Right lung (tissue), 5 donors: ENCODE measurements around the gene UNCX. TPM values are rescaled to one million over a fixed set of nuclear protein-coding genes. Genes with fewer than 3 reads are reported as not detected.

Experiments used
- DNase-seq, 2 donors: peaks; one replicate each; pipeline ENCODE4 v3.0.0-alpha.2; 2013
- polyA plus RNA-seq, 5 donors: library from polyadenylated mRNA; unstranded; fragments of 120-200 nt; gene quantifications; one replicate each; pipeline versions ENCODE4 v1.2.1 to v1.2.3, GENCODE V29; 2013; ENCODE audit warnings: inconsistent platforms in 1 of 5, low replicate concordance in 1 of 5; ENCODE audit not compliant: insufficient read length in 5 of 5, insufficient read depth in 1 of 5

The UNCX gene
- polyA plus RNA-seq, 5 donors, result not detected

DNA sequence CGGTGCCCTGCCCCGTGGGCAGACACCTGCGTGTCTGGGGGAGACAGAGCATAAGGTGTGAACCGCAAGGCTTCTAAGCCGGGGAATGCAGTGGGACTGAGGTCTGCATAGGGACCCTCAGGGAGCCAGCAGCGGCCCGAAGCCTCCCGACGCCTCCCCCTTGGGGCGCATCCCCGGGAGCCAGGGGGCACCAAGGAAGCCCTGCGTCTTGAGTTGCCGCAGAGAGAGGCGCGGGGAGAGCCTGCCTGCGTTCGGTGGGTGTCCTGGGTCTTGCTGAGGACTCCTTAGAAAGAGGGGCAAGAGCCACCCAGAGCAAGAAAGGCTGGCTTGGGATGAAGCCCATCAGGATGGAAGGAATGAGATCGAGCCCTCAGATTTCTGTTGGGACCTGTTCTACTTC is 18.2 kb upstream of the UNCX start:
- no peak for DNase-seq

GRCh38 chr7:1218541-1219165 is 14.0 kb upstream of the UNCX start:
- DNase-seq, result no peak

GRCh38 chr7:1219498-1219897 is 13.2 kb upstream of the UNCX start:
- no peak for DNase-seq

DNA sequence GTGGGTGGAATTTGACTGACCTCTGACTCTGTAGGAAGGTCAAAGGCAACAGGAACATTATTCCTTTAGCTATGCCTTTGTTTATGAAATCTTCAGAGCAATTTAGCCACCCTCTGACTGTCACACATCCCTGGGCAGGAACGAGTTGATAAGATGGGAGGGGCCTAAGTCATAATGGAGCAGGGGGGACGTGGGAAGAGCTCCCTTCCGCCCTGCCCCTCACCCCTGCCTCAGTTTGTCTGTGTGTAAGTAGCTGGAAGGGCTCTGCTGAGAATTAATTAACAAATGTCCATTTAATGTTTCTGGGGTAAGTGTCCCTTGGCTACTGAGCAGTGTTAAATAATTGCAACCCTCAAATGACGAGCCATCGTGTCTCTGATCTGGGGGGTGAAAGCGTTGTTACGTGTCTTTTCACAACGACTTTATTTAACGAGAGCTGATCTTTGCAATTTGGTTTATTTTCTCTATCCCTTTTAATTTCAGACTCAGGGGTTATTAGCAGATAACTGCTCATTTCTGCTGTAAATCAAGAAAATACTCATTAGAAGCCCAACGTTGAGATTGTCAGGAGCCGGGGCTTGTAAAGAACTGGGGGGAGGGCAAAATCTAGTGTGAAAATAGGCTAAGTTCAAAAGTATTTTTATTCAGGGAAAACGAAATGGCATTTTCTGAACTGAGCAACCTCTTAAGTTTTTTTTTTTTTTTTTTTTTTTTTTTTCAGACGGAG is 12.5 kb upstream of the UNCX start:
- no peak for DNase-seq

DNA sequence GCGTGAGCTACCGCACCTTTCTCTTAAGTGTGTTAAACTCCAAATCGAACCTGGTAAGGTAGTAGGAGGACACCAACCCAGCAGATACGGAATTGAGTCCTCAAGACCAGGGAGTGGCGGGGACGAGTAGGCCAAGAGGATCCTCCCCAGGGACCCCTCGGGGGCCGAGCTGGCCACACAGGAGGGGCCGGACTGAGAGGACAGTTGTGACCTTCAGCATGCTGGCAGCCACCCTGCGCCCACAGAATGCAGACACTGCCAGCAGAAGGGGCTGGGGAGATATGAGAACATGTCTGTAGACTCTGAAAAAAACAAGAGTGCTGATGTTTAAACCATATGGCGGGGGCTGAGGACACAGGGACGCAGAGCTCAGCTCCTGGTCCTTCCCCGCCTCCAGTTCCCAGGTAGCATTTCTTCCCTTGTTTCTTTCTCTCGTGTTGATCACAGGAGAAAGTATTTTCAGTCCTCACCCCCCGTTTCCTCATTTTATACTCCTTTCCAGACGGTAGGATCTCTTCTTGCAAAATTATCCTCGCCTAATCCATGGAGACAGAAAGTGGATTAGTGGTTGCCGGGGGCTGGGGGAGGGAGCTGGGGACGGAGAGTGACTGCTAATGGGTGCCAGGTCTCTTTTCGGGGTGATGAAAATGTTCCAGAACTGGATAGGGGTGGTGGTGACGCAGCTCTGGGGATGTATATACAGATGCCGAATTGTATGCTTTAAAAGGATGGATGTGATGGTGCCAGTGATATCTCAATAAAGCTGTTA is 11.5 kb upstream of the UNCX start:
- DNase-seq, result no peak

DNA sequence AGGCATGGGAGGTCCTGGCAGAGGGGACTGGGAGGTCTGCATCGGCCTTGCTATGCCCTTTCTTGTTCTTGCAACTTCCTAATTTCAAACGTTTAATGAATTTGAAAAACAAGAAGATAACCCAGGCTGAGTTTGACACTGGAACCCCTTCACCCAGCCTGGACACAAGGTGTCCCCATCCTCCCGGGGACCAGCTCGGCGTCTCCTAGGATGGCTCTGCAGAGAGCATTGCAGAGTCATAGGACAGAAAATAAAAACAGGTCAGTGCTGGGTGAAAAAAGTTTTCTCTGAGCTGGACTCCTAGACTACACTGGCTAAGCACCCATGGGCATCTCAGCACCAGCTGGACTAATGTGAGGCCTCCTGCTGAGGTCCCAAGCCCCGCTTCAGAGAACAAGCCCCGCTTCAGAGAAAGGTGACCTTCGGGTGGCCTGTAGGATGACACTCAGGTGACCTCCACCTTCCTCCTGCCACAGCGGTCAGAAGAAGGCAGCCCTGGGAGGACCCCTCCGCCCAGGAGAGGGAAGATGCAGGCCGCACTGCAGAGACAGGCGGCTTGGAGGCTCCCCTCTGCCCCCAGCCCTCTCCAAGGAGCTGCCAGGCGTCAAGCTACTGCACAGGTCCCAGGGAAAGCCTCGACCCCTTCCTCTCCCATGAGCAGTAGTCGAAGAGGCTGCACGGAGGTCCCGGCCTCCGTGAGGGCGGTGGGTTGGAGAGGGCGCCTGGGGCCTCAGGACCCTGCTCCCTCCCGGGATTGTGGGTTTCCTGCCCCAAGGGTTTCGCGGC is 9.3 kb upstream of the UNCX start:
- DNase-seq, result no peak

GRCh38 chr7:1224086-1224716 is 8.5 kb upstream of the UNCX start:
- DNase-seq, result no peak

- DNase-seq, result no peak
Measured at GRCh38 chr7:1225030-1225429, 7.6 kb upstream of the UNCX start.

- DNase-seq, result no peak
Measured at GRCh38 chr7:1225441-1226185, 7.1 kb upstream of the UNCX start.

DNA sequence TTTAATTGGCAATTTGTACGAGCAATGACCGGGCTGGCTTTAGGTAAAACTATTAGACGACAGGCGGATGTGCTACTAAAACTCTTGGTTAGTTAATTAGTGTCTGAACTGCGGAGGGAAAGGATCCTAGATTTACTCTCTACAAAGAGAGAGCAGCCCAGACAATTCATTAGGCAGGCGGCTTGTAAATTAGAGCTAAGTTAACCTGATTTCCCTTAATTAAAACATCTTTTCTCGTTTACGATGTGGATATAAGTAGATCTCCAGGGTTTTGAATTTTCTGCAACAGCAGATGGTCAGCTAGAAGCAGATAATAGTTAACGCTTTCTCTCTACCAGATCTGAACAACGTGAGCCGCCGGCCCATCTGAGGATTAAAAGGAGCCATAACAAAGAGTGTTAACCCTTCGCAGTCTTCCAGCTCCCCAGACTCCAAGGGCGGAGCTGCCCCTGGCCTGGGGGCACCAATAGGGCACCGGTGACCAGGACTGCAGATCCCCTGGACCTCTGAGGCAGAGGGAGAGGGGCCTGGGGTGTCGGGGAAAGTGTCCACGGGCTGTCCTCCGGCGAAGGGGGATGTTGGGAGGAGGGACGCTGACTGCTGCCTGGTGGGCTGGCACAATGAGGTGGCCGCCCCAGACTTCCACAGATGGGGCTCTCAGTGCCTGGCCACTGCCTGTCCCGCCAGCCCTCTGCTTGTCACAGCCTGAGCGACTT is 6.3 kb upstream of the UNCX start:
- DNase-seq, result no peak

DNA sequence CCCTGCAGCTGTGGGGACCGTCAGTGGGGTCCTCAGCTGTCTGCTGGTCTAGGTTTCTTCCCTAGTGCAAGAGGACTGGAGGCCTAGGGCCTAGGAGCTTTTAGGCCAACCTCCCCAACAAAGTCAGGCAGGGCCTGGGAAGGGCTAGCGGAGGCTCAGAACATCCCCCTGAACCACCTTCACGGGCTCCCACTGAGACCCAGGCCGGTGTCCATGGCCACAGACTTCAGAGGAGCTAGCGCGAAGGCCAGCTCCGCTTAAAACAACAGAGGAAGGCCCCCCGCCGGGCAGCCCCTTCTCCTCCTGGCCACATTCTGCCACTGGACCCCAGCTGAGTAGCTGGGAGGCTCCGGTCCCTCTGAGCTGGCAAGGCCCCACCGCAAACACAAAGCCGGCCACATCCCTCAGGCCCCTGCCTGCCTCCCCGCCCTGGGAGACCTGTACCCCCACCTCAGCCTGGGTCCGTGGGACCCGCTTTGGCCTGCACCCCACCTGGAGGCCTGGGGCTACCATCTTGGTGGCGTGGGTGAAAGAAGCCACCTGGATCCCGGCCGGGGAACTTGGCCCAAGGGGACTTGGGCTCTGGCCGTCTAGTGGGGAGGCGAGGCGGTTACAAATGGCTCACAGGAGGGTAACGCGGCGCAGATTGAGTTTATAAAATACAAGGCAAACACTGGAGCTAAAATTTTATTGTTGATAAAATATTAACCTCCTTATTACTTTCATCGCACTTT is 5.4 kb upstream of the UNCX start:
- no peak for DNase-seq

DNA sequence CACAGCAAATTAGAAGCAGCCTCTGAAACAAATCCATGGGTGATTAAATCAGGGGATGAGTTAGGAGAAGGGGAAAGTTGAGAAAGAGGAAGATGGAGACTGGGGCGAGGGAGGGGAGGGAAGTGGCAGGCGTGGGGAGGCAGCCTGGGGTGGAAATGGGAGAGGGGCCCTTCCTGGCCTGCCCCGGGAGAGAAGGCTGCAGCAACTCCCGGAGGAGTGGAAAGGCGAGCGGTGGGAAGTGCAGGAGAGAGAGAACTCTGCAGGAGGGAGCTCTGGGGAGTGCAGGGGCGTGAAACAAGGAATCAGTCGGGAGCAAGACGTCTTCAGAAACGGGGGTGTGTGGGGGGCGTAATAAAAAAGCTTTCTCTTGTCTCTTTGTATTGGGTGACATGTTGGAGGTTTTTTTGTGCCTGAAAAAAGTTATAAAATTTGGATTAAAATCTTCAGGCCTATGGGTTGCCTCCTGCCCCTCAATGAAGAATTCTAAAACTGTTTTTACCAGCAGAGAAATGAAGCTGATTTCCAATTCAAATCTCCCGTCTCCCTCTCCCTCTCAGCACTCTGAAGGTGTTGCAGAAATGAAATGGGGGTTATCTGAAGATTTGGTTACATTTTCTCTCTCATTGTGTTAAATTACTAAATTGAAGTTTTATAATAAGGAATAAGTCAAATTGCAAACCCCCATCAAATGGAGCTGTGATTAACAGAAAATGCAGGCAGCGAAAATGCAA is 4.7 kb upstream of the UNCX start:
- DNase-seq, result no peak

DNA sequence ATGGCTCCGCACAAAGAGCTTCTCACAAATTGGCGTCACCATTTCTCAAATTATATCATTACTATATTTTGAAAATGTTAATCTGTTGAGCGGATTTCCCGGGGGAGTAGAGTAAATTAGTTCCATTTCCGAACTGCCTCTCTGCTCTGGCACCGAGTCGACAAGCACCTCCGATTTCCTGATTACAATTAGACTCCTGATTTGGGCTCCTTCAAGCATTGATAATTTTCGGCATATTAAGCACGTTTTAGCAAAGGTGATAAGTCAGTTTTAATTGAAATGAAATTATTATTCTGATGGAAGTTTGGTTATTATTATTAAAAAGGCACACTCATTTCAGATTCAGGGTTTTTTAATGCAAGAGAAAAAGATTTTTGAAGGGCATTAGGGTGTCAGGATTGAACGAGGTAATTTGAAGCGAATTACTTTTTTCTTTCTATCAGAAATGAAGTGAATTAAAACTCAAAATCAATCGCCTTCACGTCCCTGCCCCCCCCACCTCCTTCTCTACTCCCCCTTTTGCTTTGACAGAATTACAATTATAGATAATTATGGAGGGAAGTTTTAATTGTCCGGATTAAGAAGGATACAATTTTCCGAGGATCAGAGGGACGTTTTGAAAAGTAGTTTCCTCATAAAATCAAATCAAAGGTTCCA is 4.0 kb upstream of the UNCX start:
- DNase-seq, result no peak

GRCh38 chr7:1229202-1229947 is 3.3 kb upstream of the UNCX start:
- no peak for DNase-seq

- no peak for DNase-seq
Measured at GRCh38 chr7:1229956-1230355, 2.7 kb upstream of the UNCX start.

DNA sequence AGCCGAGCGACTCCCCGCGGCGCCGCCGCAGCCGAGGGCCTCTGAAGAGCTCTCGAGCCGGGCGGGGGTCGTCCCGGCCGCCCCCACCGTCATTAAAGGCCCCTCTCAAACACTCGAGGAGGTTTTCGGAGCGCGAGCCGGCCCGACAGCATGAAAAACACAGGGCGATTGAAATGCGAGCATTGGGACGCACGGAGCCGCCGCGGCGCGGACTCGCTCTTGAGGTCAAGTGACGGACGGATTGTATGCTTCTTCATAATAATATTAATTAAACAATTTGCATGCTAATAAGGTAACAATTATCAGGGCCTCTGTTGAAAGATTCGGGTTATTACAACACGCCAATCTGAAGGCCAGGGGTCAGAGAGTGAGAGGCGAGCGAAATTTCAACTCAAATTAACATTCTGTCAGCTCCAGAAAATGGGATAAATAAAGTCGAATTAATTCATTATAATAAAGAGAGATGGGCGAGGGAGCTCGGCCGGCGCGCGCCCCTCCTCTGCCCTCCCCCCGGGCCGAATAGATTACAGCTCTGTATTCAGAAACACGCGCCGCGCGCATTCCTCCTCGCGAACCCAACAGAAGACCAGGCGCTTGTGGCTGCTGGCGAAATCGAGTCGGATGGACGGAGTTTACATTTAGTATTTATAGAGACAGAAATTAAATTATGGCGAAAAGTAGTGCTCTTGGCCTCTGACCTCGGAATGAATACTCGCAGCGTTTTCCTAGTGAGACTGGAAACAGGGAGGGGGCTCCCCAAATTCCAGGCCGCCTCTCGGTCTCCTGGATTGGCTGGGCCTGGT is 2.1 kb upstream of the UNCX start:
- no peak for DNase-seq
